Left colon (tissue), 2 donors: ENCODE data around the gene CROCC2. TPM values are rescaled to one million over a fixed set of nuclear protein-coding genes. Genes with fewer than 3 reads are reported as not detected.

Experiments used
- ATAC-seq: fragments of 200-7000 bp; cut with Tn5 transposase; one replicate; pipeline ENCODE4 v1.9.1; 2020; ENCODE audit warnings: mild to moderate bottlenecking, moderate library complexity
- DNase-seq, 2 donors: peaks; one replicate each; pipeline ENCODE4 v3.0.0-alpha.2; 2020
- intact Hi-C, 2 donors: fragments of 100-400 bp; cut with DNase I in 1 of 2; cut with micrococcal nuclease in 1 of 2; formaldehyde crosslinking; loops; one replicate each; pipeline versions ENCODE4 v1.11.2 to v1.14.0; 2022; cut with DNase I, micrococcal nuclease
- total RNA-seq, 2 donors: library from RNA; stranded (reverse); fragmentation: NEBNext Ultra II Directional; extraction: Animal tissue kit (Norgen Biotek cat#: 25700); gene quantifications; one replicate each; pipeline ENCODE4 v1.2.1, GENCODE V29; 2021
- donor health status: DM: no; HTN: no; CAD: no.
- donor health status: DM: yes; HTN: yes; CAD: no.

Gene CROCC2
- total RNA-seq, 2 donors from 2014 or later: 0.06 TPM; not detected in 1

DNA sequence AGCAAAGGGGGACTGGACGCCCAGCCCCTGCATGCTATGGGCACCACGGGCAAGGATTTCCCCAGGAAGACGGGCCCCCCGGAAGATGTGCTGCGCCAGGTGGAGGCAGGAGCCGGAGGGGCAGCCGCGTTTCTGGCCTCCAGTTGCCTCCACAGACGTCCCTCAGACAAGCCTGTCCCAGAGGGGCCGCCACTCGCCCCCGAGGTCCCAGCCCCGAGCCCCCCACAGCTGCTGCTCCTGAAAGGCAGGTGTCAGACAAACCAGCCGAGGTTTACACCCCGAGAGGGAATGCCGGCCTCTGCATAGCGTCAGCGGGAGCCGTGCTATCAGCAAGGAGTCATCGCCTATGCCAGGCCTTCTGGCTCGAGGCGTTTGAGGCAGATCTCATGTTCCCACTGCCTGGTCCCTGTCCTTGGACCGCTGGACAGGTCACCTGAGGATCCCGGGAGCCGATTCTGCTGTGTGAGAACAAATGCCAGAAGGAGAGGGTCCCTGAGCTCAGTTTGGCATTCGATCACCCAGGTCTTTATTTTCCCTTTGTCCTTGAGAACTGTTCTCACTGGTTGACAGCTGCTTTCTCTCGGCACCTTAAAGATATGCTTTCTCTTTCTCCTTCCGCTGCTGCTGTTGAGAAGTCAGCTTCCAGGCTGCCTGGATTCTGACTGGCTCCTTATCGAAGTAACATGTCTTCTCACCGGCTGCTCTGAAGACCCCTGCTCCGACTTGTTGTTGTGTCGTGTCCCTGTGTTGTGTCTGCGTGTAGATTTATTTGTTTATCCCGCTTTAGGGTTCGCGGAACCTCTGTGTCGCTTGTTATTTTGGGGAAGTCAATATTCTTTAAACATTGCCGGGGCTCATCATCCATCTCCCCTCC lies 20.6 kb downstream of the CROCC2 start:
- DNase-seq: peak; percentile 6 to 10
- intact Hi-C loops: no loop called here
- ATAC-seq: no peak

DNA sequence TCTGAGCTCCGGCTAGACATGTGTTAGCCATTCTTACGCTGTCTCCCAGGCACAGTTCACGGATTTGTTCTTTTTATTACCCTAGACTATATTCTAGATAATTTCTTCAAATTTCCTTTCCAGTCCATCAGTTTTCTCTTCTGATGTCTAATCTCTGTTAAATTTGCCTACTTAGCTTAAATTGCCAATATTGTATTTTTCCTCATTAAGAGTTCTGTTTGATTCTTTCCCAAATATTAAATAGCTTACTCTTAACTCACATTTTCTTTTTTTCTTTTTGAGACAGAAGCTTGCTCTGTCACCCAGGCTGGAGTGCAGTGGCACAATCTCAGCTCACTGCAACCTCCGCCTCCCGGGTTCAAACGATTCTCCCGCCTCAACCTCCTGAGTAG lies 21.2 kb downstream of the CROCC2 start:
- DNase-seq (no peak), ATAC-seq (no peak)
- intact Hi-C loops: no loop called here

GRCh38 chr2:240928476-240929363 lies 22.6 kb downstream of the CROCC2 start:
- peak in 1 of 2 donors; percentile 13 for DNase-seq
- intact Hi-C loops: no loop called here
- no peak for ATAC-seq

- DNase-seq (peak in 1 of 2 donors; percentile 3), ATAC-seq (no peak)
- intact Hi-C loops: no loop called here
Observed at GRCh38 chr2:240929364-240930095, 23.4 kb downstream of the CROCC2 start.

GRCh38 chr2:240930096-240930630 lies 24.0 kb downstream of the CROCC2 start:
- peak in 1 of 2 donors; percentile 5 for DNase-seq
- no peak for ATAC-seq
- intact Hi-C loops: no loop called here

DNA sequence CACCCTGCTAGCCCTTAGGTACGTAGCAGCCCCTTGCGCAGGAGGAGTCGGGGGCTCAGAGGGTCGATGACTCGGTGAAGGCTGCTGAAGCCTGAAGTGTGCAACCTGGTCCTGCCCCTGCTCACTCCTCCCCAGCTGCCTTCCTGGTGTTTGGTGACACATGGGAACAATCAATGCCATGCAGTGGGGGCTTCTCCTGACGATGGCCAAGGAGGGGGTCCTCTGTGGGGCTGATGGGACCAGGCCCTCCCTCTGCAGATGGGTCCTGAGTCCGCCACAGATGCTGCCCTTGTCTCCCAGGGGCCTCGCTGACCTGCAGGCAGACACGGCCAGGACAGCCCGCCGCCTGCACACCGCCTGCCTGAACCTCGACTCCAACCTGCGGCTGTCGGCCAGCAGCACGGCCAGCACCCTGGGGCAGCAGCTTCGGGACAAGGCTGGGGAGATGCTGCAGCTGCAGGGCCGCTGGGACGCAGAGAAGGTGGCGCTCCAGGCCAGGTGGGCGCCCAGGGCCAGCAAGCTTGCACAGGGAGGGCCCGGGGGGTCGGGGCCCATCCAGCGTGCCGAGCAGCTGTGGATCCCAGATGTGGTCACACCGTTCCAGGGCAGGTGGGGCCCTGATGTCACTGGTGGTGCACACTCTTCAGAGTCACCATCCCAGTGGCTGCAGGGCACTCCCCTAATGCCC lies 24.6 kb downstream of the CROCC2 start:
- intact Hi-C loops: no loop called here
- ATAC-seq (no peak), DNase-seq (peak in 1 of 2 donors; percentile 13)

DNA sequence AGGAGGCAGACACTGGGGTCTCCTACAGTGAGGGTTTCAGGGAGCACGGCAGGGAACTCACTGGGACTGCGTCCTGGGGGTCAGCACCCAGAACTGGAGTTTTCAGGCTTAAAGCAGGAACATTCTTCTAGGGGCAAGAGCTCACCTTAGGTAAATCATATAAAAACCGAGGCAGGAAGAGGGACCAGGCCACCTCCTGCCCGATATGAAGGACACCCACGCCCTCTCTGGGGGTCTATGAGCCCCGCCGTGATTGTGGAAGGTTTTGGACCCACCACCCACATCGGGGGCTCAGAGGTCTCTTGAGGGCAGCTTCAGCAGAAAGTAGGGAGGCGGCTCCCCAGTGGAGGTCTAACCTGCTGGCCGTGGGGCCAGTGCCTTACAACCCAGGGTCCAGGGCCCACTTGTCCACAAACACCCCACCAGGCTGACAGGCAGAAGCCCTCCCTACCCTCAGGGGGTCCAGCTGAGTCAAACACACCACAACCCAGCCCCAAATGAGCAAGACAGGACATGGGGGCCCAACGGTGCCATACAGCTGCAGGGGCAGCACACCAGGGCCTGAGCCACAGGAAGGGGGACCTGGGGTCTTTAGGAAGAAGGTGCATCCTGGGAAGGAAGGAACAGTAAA lies 25.3 kb downstream of the CROCC2 start:
- intact Hi-C loops: no loop called here
- DNase-seq: peak in 1 of 2 donors; percentile 5
- no peak for ATAC-seq

GRCh38 chr2:240932001-240932723 lies 26.0 kb downstream of the CROCC2 start:
- ATAC-seq (no peak), DNase-seq (peak in 1 of 2 donors; percentile 24)
- intact Hi-C loops: no loop called here

- intact Hi-C loops: no loop called here
- DNase-seq (no peak), ATAC-seq (no peak)
Observed at GRCh38 chr2:240932724-240933047, 26.6 kb downstream of the CROCC2 start.

- ATAC-seq (no peak), DNase-seq (peak; percentile 7 to 16)
- intact Hi-C loops: no loop called here
Observed at GRCh38 chr2:240933048-240933965, 27.2 kb downstream of the CROCC2 start.

- DNase-seq (peak; percentile 6 to 21), ATAC-seq (no peak)
- intact Hi-C loops: no loop called here
Observed at GRCh38 chr2:240933966-240934700, 28.0 kb downstream of the CROCC2 start.

- DNase-seq: peak in 1 of 2 donors; percentile 8
- ATAC-seq: no peak
- intact Hi-C loops: no loop called here
Observed at GRCh38 chr2:240934701-240935102, 28.6 kb downstream of the CROCC2 start.

GRCh38 chr2:240935103-240935876 lies 29.2 kb downstream of the CROCC2 start:
- DNase-seq: peak in 1 of 2 donors; percentile 21
- intact Hi-C loops: no loop called here
- no peak for ATAC-seq

DNA sequence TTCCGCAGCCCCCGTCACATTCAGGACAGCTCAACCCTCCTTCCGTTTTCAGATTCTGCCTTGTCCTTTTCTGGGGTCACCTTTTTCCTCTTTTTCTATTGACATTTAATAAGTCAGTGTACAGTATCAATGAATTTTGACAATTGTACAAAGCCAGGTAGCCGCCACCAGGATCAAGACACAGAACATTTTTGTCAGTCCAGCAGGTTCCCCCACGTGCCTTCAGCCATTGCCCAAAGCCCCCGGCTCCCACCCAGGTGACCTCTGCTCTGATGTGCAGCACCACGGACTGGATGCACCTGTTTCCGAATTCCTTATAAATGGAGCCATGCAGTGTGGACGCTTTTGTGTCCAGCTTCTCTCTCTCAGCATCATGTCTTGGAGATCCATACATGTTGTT lies 30.0 kb downstream of the CROCC2 start:
- ATAC-seq (no peak), DNase-seq (no peak)
- intact Hi-C loops: no loop called here

GRCh38 chr2:240946046-240946445 lies 39.9 kb downstream of the CROCC2 start:
- no peak for ATAC-seq
- intact Hi-C loops: no loop called here

More at GRCh38 chr2:240946046-240946445, 39.9 kb downstream of the CROCC2 start:
- DNase-seq: peak in 1 of 2 donors; percentile 17
